SK-N-SH treated with all-trans-retinoic acid at 6 μM for 48 hours (cell line): ENCODE measurements around the gene CARD9.

ENCODE experiments used
- ATAC-seq: fragments of 200-7000 bp; cut with Tn5 transposase; 3 replicates; pipeline ENCODE4 v1.9.1; 2020; ENCODE audit warnings: mild to moderate bottlenecking, moderate library complexity
- BACH2 ChIP-seq: fragments of 250-450 bp; sonication (Bioruptor Pico); IDR thresholded peaks from 2 replicates; pipeline ENCODE4 v1.9.0; 2021; ENCODE audit warnings: mild to moderate bottlenecking, borderline replicate concordance
- CSDC2 ChIP-seq: fragments of 250-450 bp; sonication (Bioruptor Pico); IDR thresholded peaks from 2 replicates; pipeline ENCODE4 v1.5.0; 2020; ENCODE audit warnings: mild to moderate bottlenecking, moderate library complexity
- ESRRG ChIP-seq: fragments of 250-450 bp; sonication (Bioruptor Pico); IDR thresholded peaks from 2 replicates; pipeline ENCODE4 v1.6.1; 2021; ENCODE audit warnings: mild to moderate bottlenecking
- GLIS3 ChIP-seq: fragments of 250-450 bp; sonication (Bioruptor Pico); IDR thresholded peaks from 2 replicates; pipeline ENCODE4 v1.5.0; 2020; ENCODE audit warnings: mild to moderate bottlenecking, moderate library complexity
- ISL1 ChIP-seq: fragments of 250-450 bp; sonication (Bioruptor Pico); IDR thresholded peaks from 2 replicates; pipeline ENCODE4 v2.1.2; 2022; ENCODE audit warnings: mild to moderate bottlenecking, moderate library complexity
- OSR1 ChIP-seq: fragments of 250-450 bp; sonication (Bioruptor Pico); IDR thresholded peaks from 2 replicates; pipeline ENCODE4 v1.8.0; 2022; ENCODE audit warnings: moderate library complexity, mild to moderate bottlenecking, inconsistent platforms
- PPARA ChIP-seq: fragments of 250-450 bp; sonication (Bioruptor Pico); IDR thresholded peaks from 2 replicates; pipeline ENCODE4 v1.5.0; 2020; ENCODE audit warnings: mild to moderate bottlenecking, borderline replicate concordance
- RARB ChIP-seq: fragments of 250-450 bp; sonication (Bioruptor Pico); IDR thresholded peaks from 2 replicates; pipeline ENCODE4 v1.8.0; 2021; ENCODE audit warnings: mild to moderate bottlenecking, moderate library complexity
- TCF4 ChIP-seq: fragments of 250-450 bp; sonication (Bioruptor Pico); IDR thresholded peaks from 2 replicates; pipeline ENCODE4 v1.8.0; 2021; ENCODE audit warnings: mild to moderate bottlenecking, moderate library complexity, borderline replicate concordance
- TOX ChIP-seq: fragments of 250-450 bp; sonication (Bioruptor Pico); IDR thresholded peaks from 2 replicates; pipeline ENCODE4 v1.8.0; 2021; ENCODE audit warnings: mild to moderate bottlenecking, moderate library complexity, borderline replicate concordance
- ZC3H10 ChIP-seq: fragments of 250-450 bp; sonication (Bioruptor Pico); IDR thresholded peaks from 2 replicates; pipeline ENCODE4 v1.5.1; 2021; ENCODE audit warnings: mild to moderate bottlenecking, moderate library complexity
- ZFP3 ChIP-seq: fragments of 250-450 bp; sonication (Bioruptor Pico); IDR thresholded peaks from 2 replicates; pipeline ENCODE4 v1.5.0; 2020; ENCODE audit warnings: mild to moderate bottlenecking, moderate library complexity
- ZFP30 ChIP-seq: fragments of 450-650 bp; formaldehyde crosslinking; IDR thresholded peaks from 2 replicates; pipeline ENCODE4 v1.5.0; 2022; ENCODE audit warnings: mild to moderate bottlenecking, moderate library complexity
- ZNF70 ChIP-seq: fragments of 450-650 bp; formaldehyde crosslinking; IDR thresholded peaks from 2 replicates; pipeline ENCODE4 v1.5.0; 2020; ENCODE audit warnings: mild to moderate bottlenecking, moderate library complexity
- ZNF8 ChIP-seq: fragments of 450-650 bp; formaldehyde crosslinking; IDR thresholded peaks from 2 replicates; pipeline ENCODE4 v1.5.0; 2020; ENCODE audit warnings: mild to moderate bottlenecking, moderate library complexity
- TF ChIP-seq, protein P1 (sequence below): fragments of 250-450 bp; sonication (Bioruptor Pico); IDR thresholded peaks from 2 replicates; pipeline ENCODE4 v1.5.0; 2020; ENCODE audit warnings: mild to moderate bottlenecking, moderate library complexity
- TF ChIP-seq, protein P2 (sequence below): fragments of 250-450 bp; sonication (Bioruptor Pico); IDR thresholded peaks from 2 replicates; pipeline ENCODE4 v1.8.0; 2021; ENCODE audit warnings: low read depth, mild to moderate bottlenecking, moderate library complexity, borderline replicate concordance
- TF ChIP-seq, protein P3 (sequence below): fragments of 250-450 bp; sonication (Bioruptor Pico); IDR thresholded peaks from 2 replicates; pipeline ENCODE4 v1.5.1; 2021; ENCODE audit warnings: mild to moderate bottlenecking, moderate library complexity
- TF ChIP-seq, protein P4 (sequence below): fragments of 250-450 bp; sonication (Bioruptor Pico); IDR thresholded peaks from 2 replicates; pipeline ENCODE4 v1.8.0; 2020; ENCODE audit warnings: mild to moderate bottlenecking, moderate library complexity, borderline replicate concordance
- TF ChIP-seq, protein P5 (sequence below): fragments of 250-450 bp; sonication (Bioruptor Pico); IDR thresholded peaks from 2 replicates; pipeline ENCODE4 v1.5.1; 2020; ENCODE audit warnings: low read depth, mild to moderate bottlenecking, moderate library complexity

The CARD9 gene

DNA sequence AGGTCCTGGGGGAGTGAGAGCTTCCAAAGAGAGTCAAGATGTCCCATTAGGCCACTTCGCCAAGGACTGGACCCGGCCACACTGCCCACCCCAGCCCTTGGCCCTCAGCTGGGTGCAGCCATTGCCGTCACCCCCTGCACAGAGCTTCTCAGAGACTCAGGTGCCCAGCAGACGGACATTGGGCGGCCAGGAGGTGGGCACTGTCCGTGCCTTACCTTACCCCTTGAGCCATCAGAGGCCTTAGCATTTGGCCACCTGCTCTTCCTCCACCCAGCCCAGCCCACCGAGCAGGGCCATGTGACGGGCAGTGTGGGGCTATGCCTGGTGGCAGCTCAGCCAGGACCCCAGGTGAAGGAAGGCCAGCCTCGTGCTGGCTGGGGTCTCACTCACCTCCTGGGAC, 6.6 kb downstream of the CARD9 start (continued):
- TF ChIP-seq, protein P1, sequence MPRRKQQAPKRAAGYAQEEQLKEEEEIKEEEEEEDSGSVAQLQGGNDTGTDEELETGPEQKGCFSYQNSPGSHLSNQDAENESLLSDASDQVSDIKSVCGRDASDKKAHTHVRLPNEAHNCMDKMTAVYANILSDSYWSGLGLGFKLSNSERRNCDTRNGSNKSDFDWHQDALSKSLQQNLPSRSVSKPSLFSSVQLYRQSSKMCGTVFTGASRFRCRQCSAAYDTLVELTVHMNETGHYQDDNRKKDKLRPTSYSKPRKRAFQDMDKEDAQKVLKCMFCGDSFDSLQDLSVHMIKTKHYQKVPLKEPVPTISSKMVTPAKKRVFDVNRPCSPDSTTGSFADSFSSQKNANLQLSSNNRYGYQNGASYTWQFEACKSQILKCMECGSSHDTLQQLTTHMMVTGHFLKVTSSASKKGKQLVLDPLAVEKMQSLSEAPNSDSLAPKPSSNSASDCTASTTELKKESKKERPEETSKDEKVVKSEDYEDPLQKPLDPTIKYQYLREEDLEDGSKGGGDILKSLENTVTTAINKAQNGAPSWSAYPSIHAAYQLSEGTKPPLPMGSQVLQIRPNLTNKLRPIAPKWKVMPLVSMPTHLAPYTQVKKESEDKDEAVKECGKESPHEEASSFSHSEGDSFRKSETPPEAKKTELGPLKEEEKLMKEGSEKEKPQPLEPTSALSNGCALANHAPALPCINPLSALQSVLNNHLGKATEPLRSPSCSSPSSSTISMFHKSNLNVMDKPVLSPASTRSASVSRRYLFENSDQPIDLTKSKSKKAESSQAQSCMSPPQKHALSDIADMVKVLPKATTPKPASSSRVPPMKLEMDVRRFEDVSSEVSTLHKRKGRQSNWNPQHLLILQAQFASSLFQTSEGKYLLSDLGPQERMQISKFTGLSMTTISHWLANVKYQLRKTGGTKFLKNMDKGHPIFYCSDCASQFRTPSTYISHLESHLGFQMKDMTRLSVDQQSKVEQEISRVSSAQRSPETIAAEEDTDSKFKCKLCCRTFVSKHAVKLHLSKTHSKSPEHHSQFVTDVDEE (CRISPR knock-in tag) = no peak
- TF ChIP-seq, protein P2, sequence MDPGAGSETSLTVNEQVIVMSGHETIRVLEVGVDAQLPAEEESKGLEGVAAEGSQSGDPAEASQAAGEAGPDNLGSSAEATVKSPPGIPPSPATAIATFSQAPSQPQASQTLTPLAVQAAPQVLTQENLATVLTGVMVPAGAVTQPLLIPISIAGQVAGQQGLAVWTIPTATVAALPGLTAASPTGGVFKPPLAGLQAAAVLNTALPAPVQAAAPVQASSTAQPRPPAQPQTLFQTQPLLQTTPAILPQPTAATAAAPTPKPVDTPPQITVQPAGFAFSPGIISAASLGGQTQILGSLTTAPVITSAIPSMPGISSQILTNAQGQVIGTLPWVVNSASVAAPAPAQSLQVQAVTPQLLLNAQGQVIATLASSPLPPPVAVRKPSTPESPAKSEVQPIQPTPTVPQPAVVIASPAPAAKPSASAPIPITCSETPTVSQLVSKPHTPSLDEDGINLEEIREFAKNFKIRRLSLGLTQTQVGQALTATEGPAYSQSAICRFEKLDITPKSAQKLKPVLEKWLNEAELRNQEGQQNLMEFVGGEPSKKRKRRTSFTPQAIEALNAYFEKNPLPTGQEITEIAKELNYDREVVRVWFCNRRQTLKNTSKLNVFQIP (CRISPR knock-in tag) = no peak
- no peak for TF ChIP-seq ZFP30 (CRISPR knock-in tag)
- TF ChIP-seq ZNF8 (CRISPR knock-in tag) = no peak

DNA sequence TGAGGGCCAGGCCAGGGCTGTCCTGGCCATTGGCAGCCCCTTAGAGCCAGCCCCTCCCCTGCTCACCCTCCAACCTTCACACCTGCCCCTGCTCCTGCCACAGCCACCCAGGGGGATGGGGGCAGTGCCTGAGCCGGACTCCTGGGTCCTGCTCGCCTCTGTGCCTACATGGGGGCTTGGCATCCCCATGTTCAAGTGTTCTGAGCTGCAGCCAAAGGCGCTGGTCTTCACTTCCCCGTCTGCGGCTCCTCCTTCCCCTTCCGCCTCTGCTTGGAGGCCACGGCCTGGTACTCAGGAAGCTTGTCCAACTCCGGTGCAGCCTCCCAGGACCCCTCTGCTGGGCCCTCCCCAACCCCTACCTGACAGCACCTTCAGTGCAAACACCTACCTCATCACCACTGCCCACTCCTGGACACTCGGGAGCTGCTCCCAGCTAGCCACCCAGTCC, 7.7 kb downstream of the CARD9 start:
- TF ChIP-seq PPARA (CRISPR knock-in tag) (no peak), RARB (no peak), ESRRG (CRISPR knock-in tag) (no peak), ZFP3 (CRISPR knock-in tag) (no peak), ZFP30 (CRISPR knock-in tag) (no peak), ZNF8 (CRISPR knock-in tag) (no peak), ZNF70 (CRISPR knock-in tag) (no peak), TCF4 (CRISPR knock-in tag) (no peak), BACH2 (CRISPR knock-in tag) (no peak), OSR1 (CRISPR knock-in tag) (no peak), CSDC2 (CRISPR knock-in tag) (no peak), ZC3H10 (no peak), GLIS3 (no peak), TOX (CRISPR knock-in tag) (no peak), ISL1 (no peak)
- TF ChIP-seq, protein P1 (CRISPR knock-in tag) = no peak
- TF ChIP-seq, protein P3, sequence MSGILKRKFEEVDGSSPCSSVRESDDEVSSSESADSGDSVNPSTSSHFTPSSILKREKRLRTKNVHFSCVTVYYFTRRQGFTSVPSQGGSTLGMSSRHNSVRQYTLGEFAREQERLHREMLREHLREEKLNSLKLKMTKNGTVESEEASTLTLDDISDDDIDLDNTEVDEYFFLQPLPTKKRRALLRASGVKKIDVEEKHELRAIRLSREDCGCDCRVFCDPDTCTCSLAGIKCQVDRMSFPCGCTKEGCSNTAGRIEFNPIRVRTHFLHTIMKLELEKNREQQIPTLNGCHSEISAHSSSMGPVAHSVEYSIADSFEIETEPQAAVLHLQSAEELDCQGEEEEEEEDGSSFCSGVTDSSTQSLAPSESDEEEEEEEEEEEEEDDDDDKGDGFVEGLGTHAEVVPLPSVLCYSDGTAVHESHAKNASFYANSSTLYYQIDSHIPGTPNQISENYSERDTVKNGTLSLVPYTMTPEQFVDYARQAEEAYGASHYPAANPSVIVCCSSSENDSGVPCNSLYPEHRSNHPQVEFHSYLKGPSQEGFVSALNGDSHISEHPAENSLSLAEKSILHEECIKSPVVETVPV = no peak
- TF ChIP-seq, protein P2 (CRISPR knock-in tag) = no peak
- TF ChIP-seq, protein P4, sequence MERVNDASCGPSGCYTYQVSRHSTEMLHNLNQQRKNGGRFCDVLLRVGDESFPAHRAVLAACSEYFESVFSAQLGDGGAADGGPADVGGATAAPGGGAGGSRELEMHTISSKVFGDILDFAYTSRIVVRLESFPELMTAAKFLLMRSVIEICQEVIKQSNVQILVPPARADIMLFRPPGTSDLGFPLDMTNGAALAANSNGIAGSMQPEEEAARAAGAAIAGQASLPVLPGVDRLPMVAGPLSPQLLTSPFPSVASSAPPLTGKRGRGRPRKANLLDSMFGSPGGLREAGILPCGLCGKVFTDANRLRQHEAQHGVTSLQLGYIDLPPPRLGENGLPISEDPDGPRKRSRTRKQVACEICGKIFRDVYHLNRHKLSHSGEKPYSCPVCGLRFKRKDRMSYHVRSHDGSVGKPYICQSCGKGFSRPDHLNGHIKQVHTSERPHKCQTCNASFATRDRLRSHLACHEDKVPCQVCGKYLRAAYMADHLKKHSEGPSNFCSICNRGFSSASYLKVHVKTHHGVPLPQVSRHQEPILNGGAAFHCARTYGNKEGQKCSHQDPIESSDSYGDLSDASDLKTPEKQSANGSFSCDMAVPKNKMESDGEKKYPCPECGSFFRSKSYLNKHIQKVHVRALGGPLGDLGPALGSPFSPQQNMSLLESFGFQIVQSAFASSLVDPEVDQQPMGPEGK (CRISPR knock-in tag) = no peak
- TF ChIP-seq, protein P5, sequence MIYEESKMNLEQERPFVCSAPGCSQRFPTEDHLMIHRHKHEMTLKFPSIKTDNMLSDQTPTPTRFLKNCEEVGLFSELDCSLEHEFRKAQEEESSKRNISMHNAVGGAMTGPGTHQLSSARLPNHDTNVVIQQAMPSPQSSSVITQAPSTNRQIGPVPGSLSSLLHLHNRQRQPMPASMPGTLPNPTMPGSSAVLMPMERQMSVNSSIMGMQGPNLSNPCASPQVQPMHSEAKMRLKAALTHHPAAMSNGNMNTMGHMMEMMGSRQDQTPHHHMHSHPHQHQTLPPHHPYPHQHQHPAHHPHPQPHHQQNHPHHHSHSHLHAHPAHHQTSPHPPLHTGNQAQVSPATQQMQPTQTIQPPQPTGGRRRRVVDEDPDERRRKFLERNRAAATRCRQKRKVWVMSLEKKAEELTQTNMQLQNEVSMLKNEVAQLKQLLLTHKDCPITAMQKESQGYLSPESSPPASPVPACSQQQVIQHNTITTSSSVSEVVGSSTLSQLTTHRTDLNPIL (CRISPR knock-in tag) = no peak
- no peak for ATAC-seq
